Neutrophil (primary cell): ENCODE data around the gene PTPRG.

Source experiments
- H3K27ac ChIP-seq: fragments of 200-600 bp; sonication (generic); 2 replicates; pipeline ENCODE4 v1.5.1; 2016; ENCODE audit warnings: mild to moderate bottlenecking, moderate library complexity
- H3K27me3 ChIP-seq: fragments of 200-600 bp; sonication (generic); 2 replicates; pipeline ENCODE4 v1.6.0; 2016; ENCODE audit warnings: mild to moderate bottlenecking
- H3K36me3 ChIP-seq: fragments of 200-600 bp; sonication (generic); 2 replicates; pipeline ENCODE4 v1.5.1; 2017
- H3K4me1 ChIP-seq, 2 experiments: fragments of 200-600 bp in 1 of 2; sonication (generic) in 1 of 2; 1 replicate in 1 of 2; 2 replicates in 1 of 2; pipeline versions ENCODE4 v1.5.1 to v1.6.1; 2013 to 2016; ENCODE audit warnings: low read depth in 1 of 2, low read length in 1 of 2, mild to moderate bottlenecking in 1 of 2, moderate library complexity in 1 of 2; ENCODE audit not compliant: control insufficient read depth in 1 of 2, insufficient read depth in 1 of 2
- H3K4me3 ChIP-seq, 2 experiments: fragments of 200-600 bp in 1 of 2; sonication (generic) in 1 of 2; 1 replicate in 1 of 2; 2 replicates in 1 of 2; pipeline ENCODE4 v1.5.1; 2013 to 2016; ENCODE audit warnings: low read depth in 1 of 2, low read length in 1 of 2, mild to moderate bottlenecking in 1 of 2, moderate library complexity in 1 of 2
- H3K9me3 ChIP-seq: fragments of 200-600 bp; sonication (generic); 2 replicates; pipeline ENCODE4 v1.5.1; 2016
- TF ChIP-seq, protein P1 (sequence below): fragments of 200-600 bp; sonication (generic); IDR thresholded peaks from 2 replicates; pipeline ENCODE4 v1.5.1; 2016; ENCODE audit warnings: antibody characterized with exemption

The PTPRG gene

DNA sequence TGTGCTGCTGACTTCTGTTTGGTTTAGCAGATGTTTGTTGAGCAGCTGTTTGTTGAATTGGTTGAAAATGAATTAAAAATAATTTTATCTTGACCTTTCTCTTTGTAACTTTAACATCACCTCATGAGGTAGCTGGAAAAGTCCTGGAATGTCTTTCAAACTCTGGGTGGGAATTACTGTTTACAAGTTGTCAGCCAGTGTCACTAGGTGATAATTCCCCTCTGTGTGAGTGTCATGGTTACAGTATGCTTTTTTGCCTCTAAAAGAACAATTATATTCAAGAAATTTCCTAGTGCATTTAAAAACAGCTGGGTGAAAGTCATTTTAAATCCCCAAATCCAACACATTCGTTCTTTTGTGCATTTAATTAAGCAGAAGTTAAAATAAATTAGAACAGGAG, 113.2 kb downstream of the PTPRG start:
- no peaks in the 10 kb centered on the region for H3K4me1 ChIP-seq
- TF ChIP-seq, protein P1, sequence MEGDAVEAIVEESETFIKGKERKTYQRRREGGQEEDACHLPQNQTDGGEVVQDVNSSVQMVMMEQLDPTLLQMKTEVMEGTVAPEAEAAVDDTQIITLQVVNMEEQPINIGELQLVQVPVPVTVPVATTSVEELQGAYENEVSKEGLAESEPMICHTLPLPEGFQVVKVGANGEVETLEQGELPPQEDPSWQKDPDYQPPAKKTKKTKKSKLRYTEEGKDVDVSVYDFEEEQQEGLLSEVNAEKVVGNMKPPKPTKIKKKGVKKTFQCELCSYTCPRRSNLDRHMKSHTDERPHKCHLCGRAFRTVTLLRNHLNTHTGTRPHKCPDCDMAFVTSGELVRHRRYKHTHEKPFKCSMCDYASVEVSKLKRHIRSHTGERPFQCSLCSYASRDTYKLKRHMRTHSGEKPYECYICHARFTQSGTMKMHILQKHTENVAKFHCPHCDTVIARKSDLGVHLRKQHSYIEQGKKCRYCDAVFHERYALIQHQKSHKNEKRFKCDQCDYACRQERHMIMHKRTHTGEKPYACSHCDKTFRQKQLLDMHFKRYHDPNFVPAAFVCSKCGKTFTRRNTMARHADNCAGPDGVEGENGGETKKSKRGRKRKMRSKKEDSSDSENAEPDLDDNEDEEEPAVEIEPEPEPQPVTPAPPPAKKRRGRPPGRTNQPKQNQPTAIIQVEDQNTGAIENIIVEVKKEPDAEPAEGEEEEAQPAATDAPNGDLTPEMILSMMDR = no peak
- no peaks in the 10 kb centered on the region for H3K9me3 ChIP-seq
- no peaks in the 10 kb centered on the region for H3K27me3 ChIP-seq
- H3K4me3 ChIP-seq = no peak overlapping the region
- no peak overlapping the region for H3K27ac ChIP-seq
- no peaks in the 10 kb centered on the region for H3K36me3 ChIP-seq

DNA sequence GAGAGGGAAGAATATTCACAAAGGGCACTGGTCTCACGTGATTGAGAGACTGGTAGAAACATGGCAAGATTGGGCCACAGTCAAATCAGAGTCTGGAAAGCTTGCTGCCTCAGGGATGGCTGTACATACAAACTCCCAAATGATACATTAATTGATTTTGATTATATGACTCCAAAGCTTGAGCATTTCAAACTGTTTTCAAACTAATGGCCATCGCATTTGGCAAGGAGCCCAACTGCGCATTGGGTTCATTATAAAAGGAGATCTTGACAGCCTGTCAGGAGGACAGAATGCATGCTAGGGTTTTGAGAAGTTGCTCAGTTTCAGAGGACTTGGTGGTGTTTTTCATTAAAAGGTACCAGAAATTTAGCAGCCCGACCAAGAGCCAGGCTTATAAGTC, 117.7 kb downstream of the PTPRG start:
- Histone ChIP-seq H3K36me3 (no peaks in the 10 kb centered on the region), H3K4me3 (no peak overlapping the region), H3K4me1 (no peaks in the 10 kb centered on the region), H3K9me3 (no peaks in the 10 kb centered on the region), H3K27me3 (no peaks in the 10 kb centered on the region), H3K27ac (no peak overlapping the region)
- TF ChIP-seq, protein P1 = no peak

DNA sequence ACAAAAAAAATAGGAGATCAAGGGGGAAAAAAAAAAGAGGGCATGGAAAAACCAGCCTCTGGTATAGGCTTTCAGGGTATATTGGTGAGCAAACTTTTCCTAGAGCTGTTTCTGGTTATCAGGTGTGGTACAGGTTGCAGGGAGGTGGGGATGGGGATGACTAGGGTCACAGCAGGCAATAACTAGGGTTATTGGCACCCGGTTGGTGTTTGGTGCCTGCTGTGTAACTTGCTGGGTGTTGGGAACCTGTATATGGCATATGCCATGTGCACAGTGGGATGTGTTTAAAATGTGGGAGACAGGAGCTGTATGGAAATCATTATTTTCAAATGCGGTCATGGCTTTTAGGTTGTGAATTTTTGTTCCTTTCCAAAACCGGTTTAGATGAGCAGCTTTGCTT, 119.2 kb downstream of the PTPRG start:
- TF ChIP-seq, protein P1 = no peak
- Histone ChIP-seq H3K36me3 (no peaks in the 10 kb centered on the region), H3K27me3 (no peaks in the 10 kb centered on the region), H3K4me1 (no peaks in the 10 kb centered on the region), H3K4me3 (no peak overlapping the region), H3K27ac (no peak overlapping the region), H3K9me3 (no peaks in the 10 kb centered on the region)

DNA sequence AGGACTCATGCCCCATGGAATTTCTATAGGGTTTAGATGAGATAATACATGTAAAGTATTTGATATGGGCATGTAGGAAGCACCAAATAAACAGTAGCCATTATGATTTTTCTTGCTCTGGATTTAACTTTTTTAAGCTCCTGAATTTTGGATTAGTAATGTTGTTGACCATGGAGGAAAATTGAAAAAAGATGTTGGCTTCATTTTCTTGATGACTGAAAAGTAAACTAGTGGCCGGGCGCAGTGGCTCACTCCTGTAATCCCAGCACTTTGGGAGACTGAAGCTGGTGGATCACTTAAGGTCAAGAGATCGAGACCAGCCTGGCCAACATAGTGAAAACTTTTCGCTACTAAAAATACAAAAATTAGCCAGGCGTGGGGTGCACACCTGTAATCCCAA, 120.3 kb downstream of the PTPRG start:
- Histone ChIP-seq H3K4me1 (no peaks in the 10 kb centered on the region), H3K36me3 (no peaks in the 10 kb centered on the region), H3K4me3 (no peak overlapping the region), H3K9me3 (no peaks in the 10 kb centered on the region), H3K27ac (no peak overlapping the region), H3K27me3 (no peaks in the 10 kb centered on the region)
- TF ChIP-seq, protein P1 = no peak

DNA sequence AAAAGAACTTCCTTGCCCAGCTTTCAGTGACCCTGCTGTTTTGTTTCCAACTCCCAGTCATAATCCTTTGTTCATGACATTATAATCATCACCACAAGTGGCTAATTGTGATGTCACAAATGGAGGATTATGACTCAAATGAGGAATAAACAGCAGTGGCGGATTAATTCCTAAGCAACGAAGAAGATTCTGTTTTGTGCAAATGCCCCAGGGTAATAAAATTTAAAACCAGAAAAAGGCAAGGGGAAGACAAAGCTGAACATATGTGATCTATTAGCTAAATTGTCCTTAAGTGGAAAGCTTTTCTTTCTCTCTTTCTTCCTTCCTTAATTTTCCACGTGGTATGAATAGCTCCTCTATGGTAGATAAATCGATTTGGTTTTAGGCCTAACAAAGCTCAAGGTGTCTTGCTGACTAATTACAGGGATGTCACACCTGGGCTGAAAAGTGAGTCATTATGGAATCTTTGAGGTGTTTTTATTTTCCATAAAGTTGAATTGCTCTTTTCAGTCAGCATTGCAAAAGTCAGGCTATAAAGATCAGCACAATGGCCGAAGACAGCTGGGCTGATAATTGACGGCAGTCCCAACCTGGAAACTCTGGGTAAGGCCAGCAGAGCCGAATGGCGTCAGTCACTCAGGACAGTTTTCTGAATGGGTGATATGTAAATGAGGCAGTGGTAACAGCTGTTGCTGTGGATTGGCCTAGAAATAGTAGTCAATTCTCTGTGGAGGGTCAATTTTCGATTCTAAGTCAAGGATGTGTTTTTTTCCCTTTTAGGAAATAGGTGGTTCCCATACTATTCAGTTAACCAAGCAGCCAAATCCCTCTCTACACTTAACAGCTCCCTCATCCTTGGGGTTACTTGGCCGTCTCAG, 121.5 kb downstream of the PTPRG start:
- Histone ChIP-seq H3K27me3 (no peaks in the 10 kb centered on the region), H3K4me1 (no peaks in the 10 kb centered on the region), H3K9me3 (no peaks in the 10 kb centered on the region), H3K27ac (no peak overlapping the region), H3K4me3 (no peak overlapping the region), H3K36me3 (no peaks in the 10 kb centered on the region)
- TF ChIP-seq, protein P1 = no peak
